Caco-2 (cell line): ENCODE data around the gene TMEM53. TPM values are rescaled to one million over a fixed set of nuclear protein-coding genes. Genes with fewer than 3 reads are reported as not detected.

ENCODE experiments used
- BruUV-seq: library from RNA; stranded (reverse); fragments of 400-500 nt; replicated peaks from 2 replicates; lab custom pipeline; 2021; lab: Mats Ljungman, UMichigan
- CTCF ChIA-PET: fragments of 300-600 bp; sonication (Branson Sonifier 250); formaldehyde crosslinking; loops from one replicate; lab custom pipeline; 2022; ENCODE audit warnings: antibody characterized with exemption; lab: Charles Lee
- POLR2A ChIA-PET: fragments of 300-600 bp; sonication (Branson Sonifier 250); formaldehyde crosslinking; loops from one replicate; lab custom pipeline; 2022; ENCODE audit warnings: antibody characterized with exemption; lab: Charles Lee
- DNase-seq, 2 experiments: peaks; one replicate each; pipeline versions ENCODE4 v3.0.0 to v3.0.0-alpha.2; 2020 to 2022
- H3K27me3 ChIP-seq: replicated peaks from 2 replicates; pipeline ENCODE4 v1.6.0; 2011; ENCODE audit warnings: low read length; ENCODE audit not compliant: control insufficient read depth, insufficient read depth
- H3K36me3 ChIP-seq: 2 replicates; pipeline ENCODE4 v1.5.1; 2011; ENCODE audit warnings: low read length; ENCODE audit not compliant: control insufficient read depth, insufficient read depth
- H3K4me1 ChIP-seq: fragments of 250-450 bp; sonication (Bioruptor Pico); 2 replicates; pipeline ENCODE4 v1.5.1; 2020; ENCODE audit warnings: mild to moderate bottlenecking
- H3K4me3 ChIP-seq: 2 replicates; pipeline ENCODE4 v1.5.1; 2011; ENCODE audit warnings: low read depth, mild to moderate bottlenecking, control low read depth, low read length
- H3K9me3 ChIP-seq: fragments of 250-450 bp; sonication (Bioruptor Pico); 2 replicates; pipeline ENCODE4 v1.5.1; 2020; ENCODE audit warnings: mild to moderate bottlenecking, moderate library complexity
- H3K27ac Mint-ChIP-seq: one replicate; pipeline ENCODE4 v1.8.0; 2022; ENCODE audit warnings: mixed read lengths; ENCODE audit not compliant: unreplicated experiment
- H3K27me3 Mint-ChIP-seq: one replicate; pipeline ENCODE4 v1.8.0; 2022; ENCODE audit warnings: mixed read lengths; ENCODE audit not compliant: insufficient read depth, unreplicated experiment
- H3K36me3 Mint-ChIP-seq: one replicate; pipeline ENCODE4 v1.8.0; 2022; ENCODE audit warnings: mild to moderate bottlenecking, mixed read lengths; ENCODE audit not compliant: insufficient read depth, unreplicated experiment
- H3K4me1 Mint-ChIP-seq: one replicate; pipeline ENCODE4 v1.8.0; 2022; ENCODE audit warnings: low read depth, mixed read lengths; ENCODE audit not compliant: unreplicated experiment
- H3K4me3 Mint-ChIP-seq: one replicate; pipeline ENCODE4 v1.8.0; 2022; ENCODE audit warnings: mild to moderate bottlenecking, moderate library complexity, mixed read lengths; ENCODE audit not compliant: unreplicated experiment
- H3K9me3 Mint-ChIP-seq: one replicate; pipeline ENCODE4 v1.8.0; 2022; ENCODE audit warnings: mixed read lengths; ENCODE audit not compliant: unreplicated experiment
- CTCF ChIP-seq, 2 experiments: fragments of 200-600 bp in 1 of 2; IDR thresholded peaks; 1 replicate in 1 of 2; 2 replicates in 1 of 2; pipeline versions ENCODE4 v1.5.1 to v1.8.0; 2011 to 2022; ENCODE audit warnings: antibody characterized with exemption in 1 of 2, control low read depth in 1 of 2, inconsistent platforms in 1 of 2, low read depth in 1 of 2, low read length in 1 of 2, mild to moderate bottlenecking in 1 of 2, moderate library complexity in 1 of 2; ENCODE audit not compliant: insufficient read depth in 1 of 2, severe bottlenecking in 1 of 2, unreplicated experiment in 1 of 2
- intact Hi-C: fragments of 100-400 bp; cut with micrococcal nuclease; formaldehyde crosslinking; loops from one replicate; pipeline ENCODE4 v1.10.0; 2022; ENCODE audit not compliant: unreplicated experiment
- total RNA-seq: library from RNA; stranded (reverse); gene quantifications from 2 replicates; pipeline ENCODE4 v1.2.3, GENCODE V29; 2022

Gene TMEM53
- total RNA-seq, 1 experiment from 2014 or later = 4.4 TPM

- Mint-ChIP-seq H3K4me3 (no peak overlapping the region), H3K27me3 (peaks cover 5% of the 10 kb centered on the region), H3K27ac (no peak overlapping the region), H3K36me3 (no peaks in the 10 kb centered on the region), H3K9me3 (no peaks in the 10 kb centered on the region), H3K4me1 (no peaks in the 10 kb centered on the region)
- ChIA-PET POLR2A (no interaction called here), CTCF (no interaction called here)
- TF ChIP-seq CTCF (IDR thresholded peaks at IDR 0.05; ENCODE audit: insufficient read depth in 1 of 2, low read depth in 1 of 2, low read length in 1 of 2, severe bottlenecking in 1 of 2, unreplicated experiment in 1 of 2) = peak in 1 of 2 experiments; percentile 41
- BruUV-seq = no TSS peak
- intact Hi-C loops = loop anchor here (1.0 kb wide), 1 partner anchor 44 kb away; no protein-coding TSS in a partner anchor
- peak; percentile 47 to 64 for DNase-seq
- Histone ChIP-seq H3K4me1 (no peaks in the 10 kb centered on the region), H3K36me3 (no peaks in the 10 kb centered on the region), H3K4me3 (no peak overlapping the region), H3K9me3 (no peaks in the 10 kb centered on the region), H3K27me3 (no peaks in the 10 kb centered on the region)
Observed at GRCh38 chr1:44609412-44609767, 64.9 kb downstream of the TMEM53 start.

GRCh38 chr1:44608141-44608540 lies 66.1 kb downstream of the TMEM53 start:
- no peaks in the 10 kb centered on the region for H3K9me3 ChIP-seq
- ChIA-PET POLR2A (no interaction called here), CTCF (no interaction called here)
- no peak overlapping the region for H3K27ac Mint-ChIP-seq
- intact Hi-C loops = no loop called here
- H3K36me3 ChIP-seq = no peaks in the 10 kb centered on the region
- peaks cover 7% of the 10 kb centered on the region for H3K27me3 Mint-ChIP-seq
- no TSS peak for BruUV-seq
- no peak overlapping the region for H3K4me3 Mint-ChIP-seq
- no peaks in the 10 kb centered on the region for H3K27me3 ChIP-seq
- no peaks in the 10 kb centered on the region for H3K9me3 Mint-ChIP-seq
- H3K4me3 ChIP-seq = no peak overlapping the region
- no peaks in the 10 kb centered on the region for H3K4me1 ChIP-seq
- TF ChIP-seq CTCF (IDR thresholded peaks at IDR 0.05; ENCODE audit: insufficient read depth in 1 of 2, low read depth in 1 of 2, low read length in 1 of 2, severe bottlenecking in 1 of 2, unreplicated experiment in 1 of 2) = peak in 1 of 2 experiments; percentile 9
- no peaks in the 10 kb centered on the region for H3K4me1 Mint-ChIP-seq
- DNase-seq = no peak
- H3K36me3 Mint-ChIP-seq = no peaks in the 10 kb centered on the region

GRCh38 chr1:44606701-44607281 lies 67.5 kb downstream of the TMEM53 start:
- intact Hi-C loops = no loop called here
- Mint-ChIP-seq H3K27me3 (peaks cover 7% of the 10 kb centered on the region), H3K9me3 (no peaks in the 10 kb centered on the region), H3K27ac (no peak overlapping the region), H3K36me3 (no peaks in the 10 kb centered on the region), H3K4me1 (no peaks in the 10 kb centered on the region), H3K4me3 (no peak overlapping the region)
- no peak for TF ChIP-seq CTCF (IDR thresholded peaks at IDR 0.05; ENCODE audit: insufficient read depth in 1 of 2, low read depth in 1 of 2, low read length in 1 of 2, severe bottlenecking in 1 of 2, unreplicated experiment in 1 of 2)
- CTCF ChIA-PET = no interaction called here
- POLR2A ChIA-PET = no interaction called here
- no TSS peak for BruUV-seq
- H3K4me3 ChIP-seq = no peak overlapping the region
- H3K36me3 ChIP-seq = no peaks in the 10 kb centered on the region
- H3K9me3 ChIP-seq = no peaks in the 10 kb centered on the region
- no peaks in the 10 kb centered on the region for H3K4me1 ChIP-seq
- no peaks in the 10 kb centered on the region for H3K27me3 ChIP-seq
- DNase-seq = no peak
